Thyroid gland (tissue), 4 donors: ENCODE data around the gene ZNF570. TPM values are rescaled to one million over a fixed set of nuclear protein-coding genes. Genes with fewer than 3 reads are reported as not detected.

Experiments
- DNase-seq, 2 donors: peaks; one replicate each; pipeline ENCODE4 v3.0.0-alpha.2; 2019
- H3K27ac ChIP-seq, 3 donors: fragments of 200-600 bp; sonication (generic); 1 replicate in 2 of 3; 2 replicates in 1 of 3; pipeline ENCODE4 v1.5.1; 2016 to 2019; ENCODE audit warnings: mild to moderate bottlenecking in 1 of 3, moderate library complexity in 1 of 3
- H3K27me3 ChIP-seq: fragments of 200-600 bp; sonication (generic); one replicate; pipeline ENCODE4 v1.5.1; 2019
- H3K36me3 ChIP-seq, 2 donors: fragments of 200-600 bp; sonication (generic); one replicate each; pipeline ENCODE4 v1.5.1; 2016 to 2019
- H3K4me1 ChIP-seq, 2 donors: fragments of 200-600 bp; sonication (generic); one replicate each; pipeline ENCODE4 v1.5.1; 2017 to 2019
- H3K4me3 ChIP-seq, 3 donors: fragments of 200-600 bp; sonication (generic); replicated peaks in 1 of 3; 1 replicate in 2 of 3; 2 replicates in 1 of 3; pipeline ENCODE4 v1.5.1; 2016; ENCODE audit warnings: mild to moderate bottlenecking in 1 of 3
- H3K9me3 ChIP-seq: fragments of 200-600 bp; sonication (generic); one replicate; pipeline ENCODE4 v1.5.1; 2017
- POLR2A ChIP-seq, 2 donors: fragments of 450-650 bp; IDR thresholded peaks; one replicate each; pipeline ENCODE4 v1.6.1; 2017; ENCODE audit warnings: antibody characterized with exemption in 2 of 2, mild to moderate bottlenecking in 2 of 2, moderate library complexity in 1 of 2
- WGBS, 2 donors: methylation state at CpG; one replicate each; pipeline ENCODE4 v1.1.5; 2017; 5-methylcytosine and 5-hydroxymethylcytosine counted together
- intact Hi-C: fragments of 100-400 bp; cut with DNase I; formaldehyde crosslinking; loops from one replicate; pipeline ENCODE4 v1.15.1; 2023
- total RNA-seq, 4 donors: library from RNA; depleted of rRNA; stranded (reverse); fragments of >200 nt; gene quantifications; one replicate each; pipeline ENCODE4 v1.2.3, GENCODE V29; 2016
- TF ChIP-seq, protein P1 (sequence below), 6 experiments: fragments of 200-600 bp in 3 of 6; fragments of 450-650 bp in 3 of 6; sonication (generic) in 3 of 6; IDR thresholded peaks; one replicate each; pipeline ENCODE4 v1.5.1; 2016 to 2019; ENCODE audit warnings: antibody characterized with exemption in 6 of 6, mild to moderate bottlenecking in 2 of 6, inconsistent platforms in 1 of 6, moderate library complexity in 1 of 6

ZNF570 gene
- total RNA-seq, 4 donors from 2014 or later = 8.8 to 19.6 (median 12.9) TPM

DNA sequence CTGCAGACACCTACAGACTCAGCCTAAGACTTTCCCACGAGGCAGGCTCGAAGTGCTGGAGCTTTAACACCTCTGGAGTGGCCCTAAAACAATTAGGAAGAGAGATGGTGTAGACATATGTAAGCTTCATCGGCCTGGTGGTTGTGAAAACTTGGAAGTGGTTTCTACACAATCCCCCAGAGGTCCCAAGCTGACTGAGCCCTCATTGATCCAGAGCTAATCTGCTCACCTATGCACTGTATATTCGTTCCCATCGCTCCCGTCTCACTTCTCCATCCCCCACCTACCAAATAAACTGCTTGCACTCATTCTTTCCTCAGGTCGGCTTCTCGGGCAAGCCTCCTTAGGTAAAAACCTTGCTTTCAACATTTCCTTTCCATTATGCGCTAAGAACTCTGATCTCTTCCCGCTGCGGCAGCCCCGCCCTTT lies 36.8 kb downstream of the ZNF570 start:
- WGBS, 2 donors = 2 to 5% methylated on average over 11 to 12 of the region's 12 CpGs
- H3K36me3 ChIP-seq = peaks cover 0 to 3% of the 10 kb centered on the region in 2 donors
- H3K27me3 ChIP-seq = no peaks in the 10 kb centered on the region
- peaks cover 6 to 7% of the 10 kb centered on the region in 2 donors for H3K4me1 ChIP-seq
- DNase-seq = no peak
- H3K27ac ChIP-seq = peak overlapping the region; percentile 90 to 97 (median 95)
- TF ChIP-seq POLR2A (IDR thresholded peaks at IDR 0.05) = no peak
- TF ChIP-seq, protein P1, sequence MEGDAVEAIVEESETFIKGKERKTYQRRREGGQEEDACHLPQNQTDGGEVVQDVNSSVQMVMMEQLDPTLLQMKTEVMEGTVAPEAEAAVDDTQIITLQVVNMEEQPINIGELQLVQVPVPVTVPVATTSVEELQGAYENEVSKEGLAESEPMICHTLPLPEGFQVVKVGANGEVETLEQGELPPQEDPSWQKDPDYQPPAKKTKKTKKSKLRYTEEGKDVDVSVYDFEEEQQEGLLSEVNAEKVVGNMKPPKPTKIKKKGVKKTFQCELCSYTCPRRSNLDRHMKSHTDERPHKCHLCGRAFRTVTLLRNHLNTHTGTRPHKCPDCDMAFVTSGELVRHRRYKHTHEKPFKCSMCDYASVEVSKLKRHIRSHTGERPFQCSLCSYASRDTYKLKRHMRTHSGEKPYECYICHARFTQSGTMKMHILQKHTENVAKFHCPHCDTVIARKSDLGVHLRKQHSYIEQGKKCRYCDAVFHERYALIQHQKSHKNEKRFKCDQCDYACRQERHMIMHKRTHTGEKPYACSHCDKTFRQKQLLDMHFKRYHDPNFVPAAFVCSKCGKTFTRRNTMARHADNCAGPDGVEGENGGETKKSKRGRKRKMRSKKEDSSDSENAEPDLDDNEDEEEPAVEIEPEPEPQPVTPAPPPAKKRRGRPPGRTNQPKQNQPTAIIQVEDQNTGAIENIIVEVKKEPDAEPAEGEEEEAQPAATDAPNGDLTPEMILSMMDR (IDR thresholded peaks at IDR 0.05) = no peak
- H3K9me3 ChIP-seq = no peaks in the 10 kb centered on the region
- intact Hi-C loops = no loop called here
- H3K4me3 ChIP-seq = peak overlapping the region; percentile 49 to 81 (median 49)

DNA sequence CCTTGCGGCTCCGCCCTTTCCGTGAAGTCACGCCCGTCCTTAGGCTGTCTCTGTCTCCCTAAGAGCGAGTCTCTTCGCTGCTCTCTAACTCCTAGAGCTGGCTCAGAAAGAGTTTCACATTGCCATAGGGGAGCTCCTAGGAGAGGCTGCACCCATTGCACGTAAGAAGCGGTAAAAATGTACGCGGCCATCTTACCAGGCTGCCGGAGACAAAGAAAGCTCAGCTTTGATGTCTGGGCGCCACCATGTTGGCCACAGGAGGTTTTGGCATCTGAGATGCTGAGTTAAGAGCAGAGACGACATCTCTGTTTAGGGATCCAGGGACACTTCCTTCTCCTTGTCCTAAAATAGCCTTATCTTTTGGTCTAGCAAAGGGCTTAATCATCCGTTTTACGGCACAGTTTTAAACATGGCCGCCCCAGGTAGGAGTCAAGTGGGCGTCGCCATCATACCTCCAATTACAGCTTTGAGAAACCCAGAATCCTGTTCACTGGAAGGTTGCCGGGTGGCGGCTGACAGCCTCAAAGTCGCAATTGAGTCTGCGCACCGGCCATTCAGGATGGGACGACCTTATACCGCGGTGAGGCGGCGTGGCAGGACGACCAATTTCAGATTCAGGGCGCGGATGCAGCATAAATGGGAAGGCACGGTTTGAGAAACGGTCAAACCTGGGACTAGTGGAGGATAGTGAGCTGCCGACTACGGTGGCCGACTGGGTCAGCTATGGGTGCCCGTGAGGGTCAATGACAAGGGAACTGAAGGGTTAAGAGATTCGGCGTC lies 37.4 kb downstream of the ZNF570 start, which contains the start of gene ZNF793:
Gene ZNF793, plus strand, starts transcription at position 553 of the 780 bp plus-strand sequence. CDS start 16,501 bp downstream, outside the sequence.
- no peaks in the 10 kb centered on the region for H3K27me3 ChIP-seq
- peaks cover 0 to 9% of the 10 kb centered on the region in 2 donors for H3K36me3 ChIP-seq
- peak within 1 kb of the TSS; percentile 49 to 81 (median 49) for H3K4me3 ChIP-seq
- H3K9me3 ChIP-seq = no peaks in the 10 kb centered on the region
- DNase-seq = peak; percentile 89 to 90
- 1% methylated on average over 25 to 38 of the region's 40 CpGs for WGBS, 2 donors
- intact Hi-C loops = no loop called here
- TF ChIP-seq, protein P1 (IDR thresholded peaks at IDR 0.05) = no peak
- peak in 1 of 2 donors; percentile 63 for TF ChIP-seq POLR2A (IDR thresholded peaks at IDR 0.05)
- peak within 1 kb of the TSS; percentile 90 to 97 (median 95) for H3K27ac ChIP-seq
- H3K4me1 ChIP-seq = peaks cover 6 to 7% of the 10 kb centered on the region in 2 donors

DNA sequence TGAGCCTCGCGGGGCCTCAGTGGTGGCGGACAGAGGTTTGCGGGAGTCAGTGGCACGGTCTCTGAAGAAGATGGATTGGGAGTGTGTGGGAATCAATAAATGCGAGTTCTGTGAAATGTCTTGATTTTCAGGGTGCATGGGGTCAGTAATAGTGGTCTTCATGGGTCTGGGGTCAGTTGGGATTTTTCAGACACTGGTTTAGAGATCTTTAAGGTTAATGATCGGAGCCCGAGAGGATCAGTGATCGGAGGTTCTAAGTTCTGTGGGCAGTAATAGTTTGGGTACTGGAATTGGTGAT lies 38.0 kb downstream of the ZNF570 start:
- Histone ChIP-seq H3K9me3 (no peaks in the 10 kb centered on the region), H3K27ac (peak overlapping the region; percentile 90 to 97 (median 95)), H3K27me3 (no peaks in the 10 kb centered on the region), H3K4me3 (peak overlapping the region; percentile 49 to 81 (median 49)), H3K4me1 (peaks cover 6 to 7% of the 10 kb centered on the region in 2 donors), H3K36me3 (peaks cover 0 to 11% of the 10 kb centered on the region in 2 donors)
- no peak for DNase-seq
- intact Hi-C loops = no loop called here
- TF ChIP-seq, protein P1 (IDR thresholded peaks at IDR 0.05) = no peak
- TF ChIP-seq POLR2A (IDR thresholded peaks at IDR 0.05) = no peak
- 1 to 2% methylated on average over 9 of the region's 9 CpGs for WGBS, 2 donors

DNA sequence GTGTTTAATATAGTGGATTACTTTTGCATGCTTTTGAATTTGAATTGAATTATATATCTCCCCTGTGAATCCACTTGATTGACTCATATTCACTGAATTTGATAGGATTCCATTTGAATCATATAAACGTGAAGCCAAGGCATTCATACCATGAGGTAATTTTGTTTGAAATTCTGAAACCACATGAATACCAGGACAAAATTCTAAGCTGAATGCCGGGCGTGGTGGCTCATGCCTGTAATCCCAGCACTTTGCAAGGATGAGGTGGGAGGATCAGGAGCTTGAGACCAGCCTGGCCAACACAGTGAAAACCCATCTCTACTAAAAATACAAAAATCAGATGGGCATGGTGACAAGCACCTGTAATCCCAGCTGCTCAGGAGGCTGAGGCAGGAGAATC lies 42.0 kb downstream of the ZNF570 start:
- 98 to 99% methylated on average over 3 of the region's 3 CpGs for whole genome bisulfite sequencing, 2 donors

More for the DNA sequence above, 42.0 kb downstream of the ZNF570 start:
- intact Hi-C loops = no loop called here
- H3K27ac ChIP-seq = no peak overlapping the region
- peaks cover 0 to 6% of the 10 kb centered on the region in 2 donors for H3K4me1 ChIP-seq
- H3K4me3 ChIP-seq = no peak overlapping the region
- TF ChIP-seq POLR2A (IDR thresholded peaks at IDR 0.05) = no peak
- TF ChIP-seq, protein P1 (IDR thresholded peaks at IDR 0.05) = no peak
- no peaks in the 10 kb centered on the region for H3K27me3 ChIP-seq
- peaks cover 0 to 15% of the 10 kb centered on the region in 2 donors for H3K36me3 ChIP-seq
- no peaks in the 10 kb centered on the region for H3K9me3 ChIP-seq
- DNase-seq = no peak
